HG03103 (cell line): ENCODE measurements around the gene KCNAB2.

Experiments
- ATAC-seq: cut with Tn5 transposase; IDR thresholded peaks from one replicate; pipeline ENCODE4 v1.9.1; 2021; ENCODE audit warnings: low read depth; ENCODE audit not compliant: unreplicated experiment

KCNAB2 gene

DNA sequence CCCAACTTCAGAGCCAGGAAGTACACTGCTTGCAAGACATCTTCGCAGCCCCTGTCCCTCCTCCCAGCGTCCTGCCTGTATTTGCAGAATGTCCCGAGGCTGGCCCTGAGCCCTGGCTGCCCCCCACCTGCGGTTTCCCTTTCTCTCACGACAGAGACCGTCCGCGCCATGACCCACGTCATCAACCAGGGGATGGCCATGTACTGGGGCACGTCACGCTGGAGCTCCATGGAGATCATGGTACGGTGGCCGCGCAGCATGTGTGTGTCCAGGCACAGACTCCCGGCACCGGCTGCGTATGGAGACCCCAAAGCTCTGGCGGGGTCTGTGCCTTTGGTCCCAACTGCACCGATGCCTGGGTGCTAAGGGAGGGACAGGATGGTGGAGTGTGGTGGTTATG lies 48.6 kb downstream of the KCNAB2 start:
- ATAC-seq: no peak

DNA sequence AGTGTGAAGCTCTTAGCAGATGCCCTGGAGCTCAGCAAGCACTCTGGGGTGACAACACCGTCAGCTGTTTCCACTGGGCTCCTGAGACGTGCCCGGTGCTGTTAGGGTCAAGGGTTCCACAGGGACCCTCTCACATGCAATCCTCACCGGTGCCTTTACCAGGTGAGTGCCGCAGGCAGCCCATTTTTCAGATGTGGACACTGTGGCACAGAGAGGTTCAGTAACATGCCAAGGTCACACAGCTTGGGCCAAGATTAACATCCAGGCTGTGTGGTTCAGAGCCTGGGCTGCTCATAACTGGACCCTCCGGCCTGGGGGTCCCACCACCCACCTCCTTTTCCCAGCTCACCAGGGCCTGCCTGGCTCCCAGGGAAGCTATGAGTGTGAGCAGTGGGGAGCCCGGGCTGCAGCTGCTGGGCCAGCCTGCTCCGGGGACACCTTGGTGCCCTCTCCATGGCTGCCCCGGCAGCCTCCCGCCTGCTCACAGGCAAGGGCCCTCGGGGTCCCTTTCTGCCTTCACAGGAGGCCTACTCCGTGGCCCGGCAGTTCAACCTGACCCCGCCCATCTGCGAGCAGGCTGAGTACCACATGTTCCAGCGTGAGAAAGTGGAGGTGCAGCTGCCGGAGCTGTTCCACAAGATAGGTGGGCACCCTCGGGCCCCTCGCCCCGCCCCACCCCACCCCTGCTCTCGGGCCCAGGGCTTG lies 49.3 kb downstream of the KCNAB2 start:
- no peak for ATAC-seq

DNA sequence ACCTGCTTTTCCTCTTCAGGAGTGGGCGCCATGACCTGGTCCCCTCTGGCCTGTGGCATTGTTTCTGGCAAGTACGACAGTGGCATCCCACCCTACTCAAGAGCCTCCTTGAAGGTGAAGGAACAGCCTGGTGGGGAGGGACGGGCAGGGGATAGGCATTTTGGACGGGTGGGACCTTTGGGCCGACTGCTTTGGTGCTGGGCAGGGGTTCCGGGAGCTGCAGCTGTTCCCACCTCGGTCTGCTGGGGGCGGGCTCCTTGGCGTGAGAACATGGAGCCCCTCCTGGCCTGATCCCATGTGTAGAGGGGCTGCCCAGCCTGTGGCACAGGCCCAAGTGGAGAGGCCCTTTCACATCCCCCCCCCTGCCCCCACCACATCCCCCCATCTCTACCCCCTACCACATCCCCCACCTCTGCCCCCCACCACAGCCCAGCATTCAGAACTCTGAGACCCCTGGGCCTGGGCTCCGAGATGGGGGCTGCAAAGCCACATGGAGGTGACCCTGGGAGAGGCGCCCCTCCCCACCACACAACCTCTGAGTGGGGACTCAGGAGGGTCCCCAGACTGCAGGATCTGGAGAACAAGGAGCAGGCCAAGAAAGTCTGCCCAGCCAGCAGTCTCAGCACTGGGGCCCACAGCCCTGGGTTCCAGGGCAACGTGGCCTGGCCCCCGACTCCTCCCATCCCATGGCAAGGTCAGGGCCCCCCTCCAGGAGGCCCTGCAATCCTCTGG lies 50.0 kb downstream of the KCNAB2 start:
- ATAC-seq: no peak

DNA sequence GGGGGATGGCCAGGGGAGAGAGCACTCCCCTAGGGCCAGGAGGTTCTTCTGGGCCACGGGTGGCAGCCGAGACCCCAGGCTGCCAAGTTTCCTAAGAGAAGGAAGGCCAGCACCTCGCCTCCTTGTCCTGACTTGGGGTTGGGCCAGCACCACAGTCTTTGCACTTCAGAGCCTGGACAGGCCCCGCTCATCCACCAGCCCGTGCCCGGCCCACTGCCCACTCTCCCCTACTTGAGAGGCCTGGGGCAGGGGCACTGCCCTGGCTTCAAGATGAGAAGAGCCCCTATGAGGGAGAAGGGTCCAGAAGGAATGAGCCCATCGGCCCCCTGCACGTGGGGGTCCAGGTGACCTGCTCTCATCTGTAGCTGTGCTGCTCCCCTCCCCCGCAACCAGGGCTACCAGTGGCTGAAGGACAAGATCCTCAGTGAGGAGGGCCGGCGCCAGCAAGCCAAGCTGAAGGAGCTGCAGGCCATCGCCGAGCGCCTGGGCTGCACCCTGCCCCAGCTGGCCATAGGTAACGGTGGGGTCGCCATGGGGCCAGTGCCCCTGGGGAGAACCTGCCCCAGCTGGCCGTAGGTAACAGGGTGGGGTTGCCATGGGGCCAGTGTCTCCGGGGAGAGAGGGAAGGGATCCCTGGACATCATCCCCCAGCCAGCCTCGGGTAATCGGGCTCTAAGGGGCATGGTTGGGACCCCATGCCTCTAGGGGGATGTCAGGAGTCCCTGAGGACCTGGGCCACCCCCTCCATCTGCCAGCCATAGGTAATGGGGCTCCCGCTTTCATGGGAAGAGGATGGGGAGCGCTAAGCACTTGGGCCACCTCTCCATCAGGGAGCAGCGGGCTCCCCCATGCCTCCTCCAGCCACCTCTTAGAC lies 50.8 kb downstream of the KCNAB2 start:
- no peak for ATAC-seq

DNA sequence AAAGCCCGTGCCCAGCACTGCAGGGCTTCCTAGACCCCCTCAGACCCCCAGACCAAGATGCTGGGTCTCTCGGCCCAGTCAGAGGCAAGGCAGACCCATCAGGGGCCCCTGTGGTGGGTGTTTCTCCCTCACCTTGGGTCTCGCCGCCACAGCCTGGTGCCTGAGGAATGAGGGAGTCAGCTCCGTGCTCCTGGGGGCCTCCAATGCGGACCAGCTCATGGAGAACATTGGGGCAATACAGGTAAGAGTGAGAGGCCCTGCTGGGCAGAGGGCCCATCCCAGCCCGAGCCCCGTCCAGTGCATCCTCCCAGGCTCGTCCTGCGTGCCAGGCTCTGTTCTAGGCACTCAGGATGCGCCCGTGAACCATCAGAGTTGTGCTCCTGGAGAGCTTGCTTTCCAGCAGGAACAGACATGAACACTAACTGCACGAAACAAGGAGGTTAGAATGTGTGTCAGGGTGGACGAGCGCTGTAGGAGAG lies 51.5 kb downstream of the KCNAB2 start:
- ATAC-seq: no peak

DNA sequence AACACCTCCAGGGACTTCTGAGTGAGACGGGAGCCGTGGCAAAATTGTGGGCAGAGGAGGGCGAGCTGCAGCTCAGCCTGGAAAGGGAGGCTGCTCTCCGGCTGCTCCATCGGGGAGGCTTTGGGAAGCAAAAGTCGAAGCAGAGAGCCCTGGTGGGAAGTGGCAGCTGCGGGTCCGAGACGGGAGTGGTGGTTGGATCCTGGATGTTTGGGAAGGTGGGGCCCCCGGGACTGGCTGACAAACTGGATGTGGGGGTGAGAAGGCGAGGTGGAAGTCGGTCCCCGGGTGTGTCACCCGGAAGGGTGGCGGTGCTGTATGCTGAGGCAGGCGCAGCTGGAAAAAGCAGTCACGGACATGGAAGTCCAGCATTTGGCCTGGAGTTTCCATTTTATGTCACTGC lies 52.1 kb downstream of the KCNAB2 start:
- no peak for ATAC-seq

DNA sequence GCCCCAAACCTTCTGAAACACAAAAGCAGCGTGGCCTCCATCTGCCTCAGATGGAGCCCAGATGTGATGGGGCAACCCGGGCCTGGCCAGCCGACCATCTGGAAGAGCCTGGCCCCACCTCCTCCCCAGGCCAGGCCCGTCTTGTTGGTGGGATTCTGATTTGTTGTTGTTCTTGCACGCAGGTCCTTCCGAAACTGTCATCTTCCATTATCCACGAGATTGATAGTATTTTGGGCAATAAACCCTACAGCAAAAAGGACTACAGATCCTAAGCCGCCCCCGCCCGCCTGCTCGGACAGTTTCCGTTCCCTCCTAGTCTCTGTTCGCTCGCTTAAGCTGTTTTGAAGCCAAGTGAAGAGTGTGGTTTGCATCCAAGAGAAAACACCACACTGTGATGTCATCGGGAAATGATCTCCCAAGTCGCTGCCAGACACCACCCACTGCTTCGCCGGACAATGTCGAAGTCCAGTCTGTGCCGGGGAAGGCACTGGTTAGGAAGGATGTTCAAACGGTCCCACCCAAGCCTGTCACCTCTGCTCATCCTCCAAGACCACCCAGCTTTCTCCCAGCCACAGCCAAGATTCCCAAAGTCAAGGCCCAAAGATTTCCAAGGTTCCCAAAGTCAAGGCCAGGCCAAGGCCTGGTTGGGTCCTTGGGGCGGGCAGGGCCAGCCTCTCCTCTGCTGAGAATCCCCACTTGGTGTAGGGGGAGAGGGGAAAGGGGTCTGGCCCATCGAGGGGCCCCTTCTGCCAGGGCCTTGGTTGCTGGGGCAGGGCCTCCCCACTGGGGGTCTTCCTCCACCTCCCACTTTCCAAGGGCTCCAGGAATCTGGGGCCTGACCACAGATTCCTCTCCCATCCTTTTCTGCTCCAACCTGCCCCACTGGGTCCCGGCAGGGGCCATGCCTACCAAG lies 52.9 kb downstream of the KCNAB2 start:
- ATAC-seq: no peak

DNA sequence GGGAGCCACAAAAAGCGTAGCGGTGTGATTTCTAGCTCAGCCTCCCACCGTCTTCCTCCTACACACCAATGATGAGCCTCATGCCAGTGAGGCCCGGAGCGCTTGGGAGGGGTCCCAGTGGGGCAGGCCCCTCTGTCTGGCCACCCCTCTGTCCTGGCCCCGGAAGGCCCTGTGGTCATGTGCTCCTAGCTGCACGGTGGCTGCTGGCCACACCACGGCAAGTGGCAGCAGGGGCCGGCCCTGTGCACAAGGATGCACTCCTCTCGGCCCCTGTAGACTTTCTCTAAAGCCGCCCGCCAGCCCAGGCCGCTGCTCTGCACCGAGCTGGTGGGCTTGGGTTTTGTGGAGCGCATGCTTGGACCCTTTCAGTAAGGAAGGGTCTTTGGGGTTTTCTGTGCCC lies 53.6 kb downstream of the KCNAB2 start:
- no peak for ATAC-seq

DNA sequence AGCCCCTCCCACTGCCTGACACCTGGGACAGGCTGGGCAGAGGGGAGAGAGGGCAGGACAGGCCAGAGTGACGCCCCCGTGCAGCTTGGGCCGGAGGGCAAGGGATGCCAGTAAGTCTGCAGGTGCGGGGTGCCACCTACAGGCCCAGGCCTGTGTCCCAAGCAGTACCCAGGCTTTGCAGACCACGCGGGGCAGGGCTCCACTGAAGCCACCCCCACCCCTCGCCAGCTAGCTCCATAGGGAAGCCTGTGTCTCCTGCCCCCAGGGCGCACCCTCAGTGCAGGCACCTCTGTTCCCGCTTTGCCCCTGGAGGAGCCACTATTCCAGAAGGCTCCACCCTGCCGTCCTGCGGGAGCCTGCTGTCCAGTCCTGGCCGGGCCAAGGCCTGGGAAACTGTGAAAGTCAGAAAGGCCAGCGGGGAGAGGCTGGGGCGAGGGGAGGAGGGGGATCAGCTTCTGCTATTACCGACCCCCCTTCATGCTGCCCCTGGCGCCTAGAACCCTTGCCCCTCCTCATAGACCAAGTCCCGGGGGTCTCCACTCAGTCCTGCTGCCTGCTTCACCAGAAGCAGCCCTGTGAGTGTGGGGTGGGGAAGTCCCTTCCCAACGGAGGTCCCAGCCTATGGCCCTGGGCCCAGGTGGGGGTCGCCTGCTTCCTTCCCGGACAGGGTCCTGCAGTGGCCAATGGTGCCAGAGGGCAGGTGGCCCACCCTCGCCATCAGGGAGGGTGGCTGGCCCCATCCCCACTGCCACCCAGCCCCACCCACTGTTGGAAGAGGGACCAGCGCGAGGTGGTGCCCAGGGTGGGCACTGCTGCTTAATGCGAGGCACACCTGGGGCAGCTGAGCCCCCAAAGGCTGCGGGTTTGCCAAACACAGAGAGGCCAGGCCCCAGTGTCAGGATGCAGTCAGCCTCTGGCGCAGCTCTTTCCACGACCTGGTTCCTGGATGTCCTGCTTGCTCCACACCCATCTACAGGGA lies 54.4 kb downstream of the KCNAB2 start:
- no peak for ATAC-seq

DNA sequence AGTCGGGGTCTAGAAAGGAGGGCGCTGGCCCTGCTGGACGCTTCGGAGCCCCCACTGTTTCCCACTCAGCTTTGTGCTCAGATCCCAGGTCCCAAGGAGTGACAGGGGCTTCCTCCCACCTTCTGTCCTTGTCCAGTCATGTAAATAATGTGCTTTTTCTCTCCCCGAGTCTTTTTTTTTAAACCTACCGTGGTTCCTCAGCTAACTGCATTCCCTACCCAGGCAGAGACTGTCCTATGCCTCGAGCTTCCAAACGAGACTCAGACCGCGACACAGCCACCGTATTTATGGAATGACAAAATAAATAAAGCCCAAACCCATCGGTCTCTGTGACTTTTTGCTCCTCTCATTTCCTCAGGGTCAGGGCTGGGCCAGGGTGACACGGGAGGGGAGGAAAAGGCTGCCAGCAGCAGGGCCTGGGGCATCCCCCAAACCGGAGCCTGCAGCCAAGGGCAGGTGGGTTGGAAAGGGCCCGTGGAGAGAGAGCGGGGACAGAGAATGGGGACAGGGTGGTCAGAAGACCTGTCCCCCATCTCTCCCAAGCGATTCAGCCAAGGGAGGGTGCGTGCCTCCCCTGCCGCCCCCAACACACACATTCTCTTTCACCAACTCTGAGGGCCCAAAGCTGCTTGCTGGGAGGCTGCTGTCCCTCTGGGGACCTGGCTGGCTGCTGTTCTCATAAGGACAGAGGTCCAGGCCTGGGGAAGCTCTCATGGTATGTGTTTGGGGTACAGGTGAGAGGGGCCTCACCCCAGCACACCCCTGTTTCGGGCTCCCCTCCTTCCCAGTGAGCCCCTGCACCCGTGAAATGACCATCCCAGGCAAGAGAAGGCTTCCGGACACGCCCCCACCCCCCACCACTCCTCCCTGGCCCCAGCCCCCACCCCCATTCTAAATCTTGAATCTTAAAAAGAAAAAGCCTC lies 55.4 kb downstream of the KCNAB2 start:
- ATAC-seq: no peak

DNA sequence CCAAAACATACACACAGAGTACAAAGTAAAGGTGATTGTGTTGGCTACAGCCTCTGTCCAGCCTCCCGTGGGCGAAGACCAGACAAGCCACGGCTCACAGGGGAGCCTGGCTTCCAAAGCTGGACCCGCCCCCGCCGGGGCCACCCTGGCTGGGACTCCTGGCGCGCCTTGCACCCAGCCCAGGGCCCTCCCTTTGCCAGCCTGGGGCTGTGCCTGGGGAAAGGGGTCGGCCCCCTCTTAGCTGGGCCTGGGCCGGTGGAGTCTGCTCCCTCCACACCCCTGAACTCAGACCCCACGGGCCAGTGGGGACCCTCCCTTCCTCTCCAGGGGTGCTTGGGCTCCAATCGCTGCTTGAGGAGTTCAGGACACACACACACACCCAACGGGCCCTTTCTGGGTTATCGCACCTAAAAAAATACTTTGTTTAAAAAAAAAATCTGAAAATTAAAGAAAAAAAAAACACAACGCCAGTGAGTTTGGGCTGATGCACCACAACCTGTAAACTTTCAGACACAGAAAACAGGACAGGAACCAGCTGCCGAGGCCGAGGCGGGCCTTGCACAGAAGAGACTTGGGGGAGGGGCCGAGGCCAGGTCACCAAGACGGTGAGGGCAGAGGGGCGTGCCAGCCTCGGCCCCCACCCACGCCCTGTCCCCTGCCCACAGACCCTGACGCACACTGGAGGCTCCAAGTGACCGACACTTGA lies 56.3 kb downstream of the KCNAB2 start:
- ATAC-seq: no peak

DNA sequence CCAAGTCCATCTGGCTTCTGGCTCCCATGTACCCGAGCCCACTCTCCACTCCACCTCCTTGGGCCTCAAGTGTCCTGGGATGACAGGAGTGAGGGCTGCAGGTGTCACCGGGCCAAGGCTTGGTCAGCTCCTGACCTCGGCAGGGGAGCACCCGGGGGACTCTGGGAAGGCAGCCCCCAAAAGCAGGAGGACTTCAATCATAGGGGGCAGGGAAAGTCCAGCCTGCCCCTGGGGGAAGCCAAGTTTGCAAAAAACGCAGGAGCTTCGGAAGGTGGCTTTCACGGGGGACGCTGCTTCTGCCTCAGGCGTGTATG lies 56.8 kb downstream of the KCNAB2 start:
- no peak for ATAC-seq

DNA sequence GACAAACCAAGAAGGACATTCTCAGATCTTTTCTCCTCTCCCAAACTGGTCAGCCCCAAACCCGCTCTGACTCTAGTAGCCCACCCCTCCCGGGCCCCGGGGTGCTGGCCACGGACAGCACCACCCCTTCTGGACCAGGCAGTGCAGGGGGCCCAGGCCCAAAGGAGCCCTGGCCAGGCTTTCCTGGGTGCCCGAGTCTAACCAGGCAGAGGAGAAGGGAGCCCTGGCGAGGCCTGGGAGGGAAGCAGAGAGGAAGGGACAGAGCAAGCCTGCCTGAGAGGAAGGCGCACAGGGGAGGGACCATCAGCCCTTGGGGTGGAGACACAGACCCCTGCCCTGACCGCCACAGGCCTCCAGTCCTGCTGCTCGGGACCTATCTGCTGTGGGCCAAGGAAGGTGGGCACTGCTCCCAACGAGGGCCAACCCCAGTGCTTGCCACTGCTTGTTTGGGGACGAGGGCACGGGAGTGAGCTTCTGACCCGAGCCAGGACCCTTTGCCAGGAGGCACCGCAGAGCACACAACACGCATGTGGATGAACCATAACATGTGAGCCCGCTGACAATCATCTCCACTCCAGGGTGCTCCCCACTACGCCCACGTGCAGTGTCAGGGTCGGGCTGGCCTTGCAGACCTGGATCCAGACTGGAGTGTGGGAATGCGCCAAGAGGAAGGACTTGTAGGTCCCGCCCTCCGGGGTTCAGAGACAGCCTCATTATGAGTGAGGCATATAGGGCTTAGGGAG lies 57.6 kb downstream of the KCNAB2 start:
- ATAC-seq: no peak

DNA sequence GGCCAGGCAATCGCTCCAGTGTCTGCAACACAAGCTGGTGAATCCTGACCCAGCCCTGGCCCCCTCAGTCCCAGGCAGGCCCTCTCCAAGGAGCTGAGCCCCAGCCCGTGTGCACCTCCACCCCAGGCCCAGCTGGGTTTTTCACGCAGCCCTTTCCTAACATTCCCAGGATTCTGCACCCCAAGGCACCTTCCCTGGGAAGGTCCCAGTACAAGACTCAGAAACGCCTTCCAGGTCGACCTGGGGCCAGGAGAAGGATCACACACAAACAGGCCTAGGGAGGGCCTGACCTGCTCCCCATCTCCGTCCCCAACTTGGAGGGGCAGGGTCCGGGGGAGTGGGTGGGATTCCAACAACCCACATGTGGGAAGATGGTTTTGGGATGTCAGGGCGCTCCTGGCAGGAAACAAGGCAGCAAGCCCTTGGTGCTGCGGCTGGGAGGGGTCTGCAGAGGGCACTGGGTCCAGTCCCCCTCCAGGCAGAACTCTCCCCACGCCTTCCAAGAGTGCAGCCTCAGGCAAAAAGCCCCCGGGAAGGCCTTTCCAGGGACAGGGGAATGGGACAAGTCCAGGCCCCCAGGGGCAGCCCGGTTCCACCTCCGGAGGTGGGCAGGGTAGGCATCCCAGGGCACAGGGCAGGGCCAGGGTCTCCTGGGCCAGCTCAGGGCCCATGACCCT lies 58.3 kb downstream of the KCNAB2 start:
- no peak for ATAC-seq

DNA sequence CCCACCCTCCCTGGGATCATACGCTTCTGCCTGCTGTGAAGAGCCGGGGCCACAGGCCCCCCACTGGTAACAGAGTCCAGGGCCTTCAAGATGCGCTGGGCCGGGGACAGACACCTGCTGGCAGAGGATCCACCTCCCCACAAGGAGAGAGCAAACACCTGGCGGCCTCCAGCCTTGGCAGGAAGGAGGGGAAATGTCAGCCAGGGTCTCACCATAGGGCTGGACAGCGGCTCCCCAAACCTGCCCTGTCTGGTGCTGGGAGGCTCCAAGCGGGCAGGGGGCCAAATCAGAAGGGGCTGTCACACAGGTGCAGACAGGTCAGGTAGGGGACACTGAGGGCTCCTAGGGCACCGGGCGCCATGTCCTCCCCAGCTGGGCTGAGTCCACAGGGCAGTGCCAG lies 58.9 kb downstream of the KCNAB2 start:
- ATAC-seq: no peak

DNA sequence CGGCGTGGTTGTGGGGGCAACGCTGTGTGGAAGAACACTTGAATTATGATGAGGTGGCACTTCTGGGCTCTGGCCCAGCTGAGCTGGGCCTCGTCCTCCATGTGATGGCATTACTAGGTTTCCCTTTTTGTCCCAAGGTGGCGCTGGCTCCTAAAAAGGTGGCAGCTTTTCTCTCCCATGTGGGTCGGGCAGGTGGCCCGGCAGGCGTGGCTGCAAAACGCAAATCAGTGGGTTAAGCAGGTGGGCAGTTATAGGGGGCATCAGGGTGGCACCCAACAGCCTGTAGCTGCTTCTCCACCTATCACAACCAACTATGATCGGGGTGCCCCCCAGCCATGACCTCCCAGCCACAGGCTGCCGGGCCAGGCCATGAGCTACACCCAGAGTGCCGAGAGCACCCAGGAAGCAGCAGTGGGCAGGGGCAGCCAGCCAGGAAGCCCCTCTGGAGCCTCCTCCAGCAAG lies 59.6 kb downstream of the KCNAB2 start:
- no peak for ATAC-seq
